ENCODE data around the gene CEP57L1. TPM values are rescaled to one million over a fixed set of nuclear protein-coding genes. Genes with fewer than 3 reads are reported as not detected.

The CEP57L1 gene
- total and polyA plus RNA-seq, 10 of the 15 experiments (the other 5 are each of a cell fraction or from before 2014, with no cell fraction given) = 12.7 to 30.5 (median 21.9) TPM

GRCh38 chr6:109074133-109074415 lies 21.2 kb upstream of the CEP57L1 start:
- Histone ChIP-seq H3K4me1 (ENCODE audit: control insufficient read depth, insufficient read depth, low read length) (no peaks in the 10 kb centered on the region), H3K36me3 (ENCODE audit: control insufficient read depth in 2 of 2, insufficient read depth in 2 of 2, low read length in 1 of 2) (no peaks in the 10 kb centered on the region), H2AFZ (ENCODE audit: control insufficient read depth, low read depth, low read length) (no peak overlapping the region), H3K4me3 (no peak overlapping the region), H3K27me3 (replicated peaks in 1 of 2; ENCODE audit: control insufficient read depth in 2 of 2, insufficient read depth in 2 of 2, low read length in 1 of 2) (0 out of 4 replicates have a peak, but pooled peaks cover 0 to 1% of the 10 kb centered on the region in 2 experiments), H3K9ac (ENCODE audit: control insufficient read depth, insufficient read depth, low read length) (no peak overlapping the region), H3K9me3 (replicated peaks; ENCODE audit: control insufficient read depth, insufficient read depth, low read length) (no peaks in the 10 kb centered on the region), H4K20me1 (ENCODE audit: control insufficient read depth, insufficient read depth) (no peaks in the 10 kb centered on the region), H3K79me2 (ENCODE audit: control insufficient read depth, insufficient read depth, low read length) (no peaks in the 10 kb centered on the region), H3K4me2 (ENCODE audit: control insufficient read depth, insufficient read depth) (no peak overlapping the region), H3K27ac (ENCODE audit: control insufficient read depth, insufficient read depth) (no peak overlapping the region)
- ChIA-PET RAD21 (ENCODE audit: unreplicated experiment) (interaction anchor here (0.7 to 6.6 kb wide), 6 partner anchors 20 to 532 kb away, joined by 3 to 49 read pairs (median 5); partner anchors contain the start of gene SESN1), SMC1A (ENCODE audit: uncharacterized antibody, unreplicated experiment) (interaction anchor here (0.6 to 6.3 kb wide), 11 partner anchors 38 to 532 kb away, joined by 3 to 61 read pairs (median 4); no protein-coding TSS in a partner anchor), POLR2A (no interaction called here), CTCF (interaction anchor here (0.8 to 6.5 kb wide), 23 partner anchors 11 to 596 kb away, joined by 3 to 107 read pairs (median 5); partner anchors contain the start of genes CEP57L1 and SESN1)
- DNase-seq (ENCODE audit: low read depth, low spot score) (no peak), ATAC-seq (no peak), FAIRE-seq (no peak)
- intact Hi-C loops (cut with micrococcal nuclease; ENCODE audit: unreplicated experiment) (loop anchor here (5.0 kb wide), 1 partner anchor 162 kb away; no protein-coding TSS in a partner anchor), in situ Hi-C loops (cut with MboI) (no loop called here)
- no TSS peak for BruUV-seq (replicated peaks)
- TF ChIP-seq E2F8 (IDR thresholded peaks at IDR 0.05; ENCODE audit: low read depth, partially characterized antibody) (no peak), RB1 (IDR thresholded peaks at IDR 0.05; ENCODE audit: borderline replicate concordance) (no peak), MTA3 (IDR thresholded peaks at IDR 0.05; ENCODE audit: borderline replicate concordance, low read length) (no peak), TAF1 (IDR thresholded peaks at IDR 0.05; ENCODE audit: borderline replicate concordance, low read depth, low read length) (no peak), ZBTB11 (CRISPR knock-in tag; IDR thresholded peaks at IDR 0.05) (no peak), CREM (IDR thresholded peaks at IDR 0.05; ENCODE audit: low read depth) (no peak)
